Stimulated activated CD8-positive, alpha-beta memory T cell treated with anti-CD3 and anti-CD28 coated beads, Interleukin-7, amount 100 ng/mL, for 4 hours (primary cell): Measurements from ENCODE around the gene CBLC.

Experiments used
- DNase-seq, 2 donors: peaks; one replicate each; pipeline ENCODE4 v3.0.0-alpha.2; 2020; ENCODE audit warnings: low read depth in 2 of 2

Gene CBLC

GRCh38 chr19:44777715-44778347 is at the start of gene CBLC:
Gene CBLC (plus strand): TSS chr19:44777890. CDS start chr19:44777932, 42 bp downstream.
- no peak for DNase-seq

GRCh38 chr19:44728178-44728577 is 49.5 kb upstream of the CBLC start:
- DNase-seq, result no peak

DNA sequence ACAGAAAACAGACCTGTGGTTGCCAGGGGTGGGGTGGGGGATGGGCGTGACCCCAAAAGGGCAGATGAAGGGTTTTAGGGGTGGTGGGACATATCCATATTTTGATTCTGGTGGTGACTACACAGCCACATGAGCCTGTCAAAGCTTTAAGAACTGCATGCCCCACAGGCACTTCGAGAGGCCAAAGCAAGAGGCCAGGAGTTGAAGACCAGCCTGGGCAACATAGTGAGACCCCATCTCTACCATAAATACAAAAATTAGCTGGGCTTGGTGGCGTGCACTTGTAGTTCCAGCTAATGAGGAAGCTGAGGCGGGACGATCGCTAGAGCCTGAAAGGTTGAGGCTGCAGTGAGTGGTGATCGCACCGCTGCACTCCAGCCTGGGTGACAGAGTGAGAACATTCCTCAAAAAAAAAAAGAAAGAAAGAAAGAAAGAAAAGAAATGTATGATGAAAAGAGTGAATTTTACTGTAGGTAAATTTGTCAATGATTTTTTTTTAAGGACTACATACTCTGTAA is 48.1 kb upstream of the CBLC start:
- DNase-seq, result no peak

DNA sequence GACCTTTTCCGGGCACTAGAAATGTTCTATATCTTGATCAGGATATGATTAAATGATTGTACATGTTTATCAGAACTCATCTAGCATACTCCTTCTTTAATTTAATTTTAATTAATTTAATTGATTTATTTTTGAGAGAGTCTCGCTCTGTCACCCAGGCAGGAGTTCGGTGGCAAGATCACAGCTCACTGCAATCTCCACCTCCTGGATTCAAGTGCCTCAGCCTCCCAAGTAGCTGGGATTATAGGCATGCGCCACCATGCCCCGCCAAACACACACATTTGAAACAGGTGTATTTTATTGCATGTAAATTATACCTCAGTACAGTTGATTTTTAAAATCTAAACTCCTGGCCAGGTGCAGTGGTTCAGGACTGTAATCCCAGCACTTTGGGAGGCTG is 46.6 kb upstream of the CBLC start:
- no peak for DNase-seq

DNA sequence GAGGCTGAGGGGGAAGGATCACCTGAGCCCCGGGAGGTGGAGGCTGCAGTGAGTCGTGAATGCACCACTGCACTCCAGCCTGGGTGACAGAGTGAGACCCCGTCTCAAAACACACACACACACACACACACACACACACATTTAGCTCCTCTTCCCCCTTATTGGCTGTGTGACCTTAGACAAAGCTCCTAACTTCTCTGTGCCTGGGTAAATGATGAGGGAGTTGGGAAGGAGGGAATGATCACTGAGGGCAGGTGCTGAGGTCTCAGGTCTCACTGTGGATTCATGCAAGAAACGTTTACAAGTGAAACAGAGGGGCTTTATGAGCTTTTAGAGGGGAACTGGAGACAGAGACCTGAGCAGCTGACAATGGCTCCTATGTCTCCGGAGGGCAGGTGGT is 46.1 kb upstream of the CBLC start:
- no peak for DNase-seq

GRCh38 chr19:44732235-44733014 is 45.3 kb upstream of the CBLC start:
- no peak for DNase-seq

DNA sequence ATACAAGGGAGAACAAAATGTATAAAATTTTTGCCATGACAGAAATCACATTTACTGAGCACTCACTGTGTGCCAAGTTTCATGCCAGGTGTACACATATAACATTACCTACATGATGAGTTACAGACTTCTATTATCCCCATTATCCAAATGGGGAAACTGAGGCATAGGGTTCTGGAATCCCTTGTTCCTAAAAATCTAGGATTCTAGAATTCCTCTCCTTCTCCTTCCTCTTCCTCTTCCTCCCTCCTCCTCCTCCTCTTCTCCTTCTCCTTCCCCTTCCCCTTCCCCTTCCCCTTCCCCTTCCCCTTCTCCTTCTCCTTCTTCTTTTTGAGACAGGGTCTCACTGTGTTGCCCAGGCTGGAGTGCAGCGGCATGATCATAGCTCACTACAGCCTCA is 43.3 kb upstream of the CBLC start:
- no peak for DNase-seq

DNA sequence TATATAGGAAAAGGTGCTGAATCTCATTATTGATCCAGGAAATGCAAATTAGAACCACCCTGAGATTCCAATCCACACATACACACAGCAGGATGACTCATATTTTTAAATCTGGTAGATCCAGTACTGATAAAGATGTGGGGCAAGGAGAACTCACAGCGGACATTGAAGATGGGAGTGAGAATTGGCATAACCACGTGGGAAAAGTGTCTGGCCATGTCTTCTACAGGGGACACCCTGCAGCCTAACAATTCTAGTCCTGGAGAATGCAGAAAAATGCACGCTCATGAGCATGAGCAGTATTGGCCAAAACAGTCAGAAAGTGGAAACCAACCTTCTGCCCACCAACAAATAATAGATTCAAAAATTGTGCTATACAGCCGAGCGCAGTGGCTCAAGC is 42.7 kb upstream of the CBLC start:
- no peak for DNase-seq

GRCh38 chr19:44737238-44738071 is 40.2 kb upstream of the CBLC start:
- DNase-seq, result no peak

DNA sequence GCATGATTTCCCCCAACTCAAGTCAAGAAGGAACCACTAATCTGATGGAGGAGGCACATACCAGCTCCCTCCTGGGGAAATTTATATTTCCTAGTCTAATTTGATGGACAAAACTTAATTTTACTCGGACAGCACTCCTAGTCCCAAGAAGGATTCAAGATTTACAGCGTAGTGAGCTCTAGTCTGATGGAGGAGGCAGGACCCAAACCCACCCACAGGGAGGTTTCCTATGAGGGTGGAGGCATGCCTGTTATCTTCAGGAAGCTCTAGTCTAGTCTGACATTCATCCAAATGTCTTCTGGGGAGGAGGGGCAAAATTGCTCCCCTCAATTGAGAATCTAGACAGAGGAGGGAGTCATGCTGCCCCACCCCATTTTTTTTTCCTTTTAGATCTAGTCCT is 39.6 kb upstream of the CBLC start:
- DNase-seq, result no peak

DNA sequence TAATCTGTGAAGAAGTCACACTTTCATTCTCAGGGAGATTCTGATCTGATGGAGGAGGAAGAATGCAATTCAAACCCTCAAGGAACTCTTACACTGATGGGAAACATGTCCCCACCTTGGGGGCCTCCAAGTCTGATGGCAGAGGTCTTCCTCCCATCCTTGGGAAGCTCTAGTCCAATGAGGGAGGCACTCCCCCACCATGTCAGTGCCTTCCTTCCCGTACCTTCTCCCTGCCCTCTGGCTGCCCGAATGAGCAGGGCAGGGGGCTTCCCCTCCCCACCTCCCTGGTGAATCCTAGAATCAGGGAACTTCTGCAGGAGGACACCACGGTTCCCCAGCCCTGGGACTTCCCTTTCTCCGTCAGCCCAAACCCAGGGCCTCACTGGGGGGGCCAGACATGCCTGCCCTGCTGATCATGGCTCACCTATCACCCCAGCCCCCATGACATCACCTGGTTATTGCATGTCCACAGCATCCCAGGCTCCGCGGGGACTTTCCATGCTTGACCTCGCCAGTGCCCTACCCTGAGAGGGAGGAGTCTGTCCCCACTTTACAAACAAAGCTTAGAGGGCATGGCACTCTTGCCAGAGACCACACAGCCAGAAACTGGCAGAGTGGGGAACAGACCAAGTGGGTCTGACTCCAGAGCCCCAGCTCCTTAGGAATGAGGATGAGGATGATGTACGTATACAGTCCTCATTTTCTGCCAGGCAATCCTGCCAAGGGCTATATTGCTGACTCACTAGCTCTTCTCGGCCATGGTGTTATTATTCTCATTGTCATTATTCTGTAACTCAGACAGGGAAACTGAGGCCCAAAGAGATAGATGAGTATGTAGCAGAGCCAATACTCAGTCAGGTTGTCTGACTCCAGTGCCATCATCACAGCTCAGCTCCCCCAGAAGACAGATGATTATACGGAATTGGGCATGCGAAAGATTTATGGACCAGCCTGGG is 38.8 kb upstream of the CBLC start:
- DNase-seq, result no peak

DNA sequence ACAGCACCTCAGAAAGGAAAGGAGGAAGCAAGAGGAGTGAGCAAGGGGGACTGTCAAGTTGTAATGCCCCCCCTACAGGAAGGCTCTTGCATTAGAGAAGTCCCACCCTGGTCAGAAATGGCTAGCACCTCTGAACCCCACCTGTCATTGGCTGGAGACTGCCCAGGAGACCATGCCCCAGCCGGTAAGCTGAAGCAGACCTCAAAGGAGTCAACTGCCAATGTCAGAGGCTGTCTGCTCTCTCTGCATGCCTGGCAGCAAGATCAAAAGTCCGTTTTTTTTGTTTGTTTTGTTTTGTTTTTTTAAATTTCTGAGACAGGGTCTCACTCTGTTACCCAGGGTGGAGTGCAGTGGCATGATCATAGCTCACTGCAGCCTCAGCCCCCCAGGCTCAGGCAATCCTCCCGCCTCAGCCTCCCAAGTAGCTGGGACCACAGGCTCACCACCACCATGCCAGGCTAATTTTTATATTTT is 37.3 kb upstream of the CBLC start:
- no peak for DNase-seq

- DNase-seq, result no peak
Observed at GRCh38 chr19:44741258-44741731, 36.4 kb upstream of the CBLC start.

DNA sequence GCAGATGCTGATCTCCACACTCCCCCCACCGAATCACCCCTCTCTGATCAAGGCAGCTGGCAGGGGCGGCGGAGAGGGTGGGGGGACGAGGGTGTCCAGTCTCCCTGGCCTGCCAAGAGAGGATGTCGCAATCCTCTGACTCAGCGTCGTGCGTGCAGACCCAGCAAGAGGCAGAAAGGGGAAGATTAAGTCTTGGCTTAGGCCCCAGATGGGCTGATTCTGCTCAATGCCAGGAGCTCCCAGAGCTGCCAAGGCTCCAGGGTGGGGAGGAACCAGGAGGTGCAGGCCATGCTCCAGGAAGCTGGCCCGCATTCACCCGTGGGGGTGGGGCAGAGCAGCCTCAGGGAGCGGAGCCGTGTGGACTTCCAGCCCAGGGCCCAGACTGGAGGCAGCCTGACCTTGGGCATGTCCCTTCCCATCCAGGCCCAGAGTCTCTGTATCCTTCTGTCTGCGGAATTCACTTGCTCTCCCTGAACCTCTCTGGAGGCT is 35.8 kb upstream of the CBLC start:
- no peak for DNase-seq

DNA sequence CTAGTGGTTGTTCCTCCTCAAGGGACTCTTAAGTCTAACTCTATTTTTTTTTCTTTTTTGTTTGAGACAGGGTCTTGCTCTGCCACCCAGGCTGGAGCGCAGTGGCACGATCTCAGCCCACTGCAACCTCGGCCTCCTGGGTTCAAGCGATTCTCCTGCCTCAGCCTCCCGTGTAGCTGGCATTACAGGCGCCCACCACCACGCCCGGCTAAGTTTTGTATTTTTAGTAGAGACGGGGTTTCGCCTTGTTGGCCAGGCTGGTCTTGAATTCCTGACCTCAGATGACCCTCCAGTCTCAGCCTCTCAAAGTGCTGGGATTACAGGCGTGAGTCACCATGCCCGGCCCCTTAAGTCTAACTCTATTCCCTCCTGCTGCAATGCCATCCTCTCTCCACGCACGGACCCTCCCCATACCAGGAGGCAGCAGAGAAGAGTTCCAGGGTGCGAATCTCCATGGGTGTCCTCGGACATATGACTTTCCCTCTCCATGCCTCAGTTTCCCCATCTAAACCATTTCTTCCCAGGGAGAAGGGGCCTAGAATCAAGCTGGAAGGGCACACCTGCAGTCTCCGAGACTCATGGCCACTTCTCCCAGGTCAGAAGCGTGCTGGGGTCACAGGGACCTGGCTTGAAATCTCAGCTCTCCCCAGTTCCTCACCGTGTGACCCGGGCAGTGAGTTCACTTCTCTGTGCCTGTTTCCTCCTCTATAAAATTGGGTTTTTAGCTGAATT is 35.2 kb upstream of the CBLC start:
- DNase-seq, result no peak

DNA sequence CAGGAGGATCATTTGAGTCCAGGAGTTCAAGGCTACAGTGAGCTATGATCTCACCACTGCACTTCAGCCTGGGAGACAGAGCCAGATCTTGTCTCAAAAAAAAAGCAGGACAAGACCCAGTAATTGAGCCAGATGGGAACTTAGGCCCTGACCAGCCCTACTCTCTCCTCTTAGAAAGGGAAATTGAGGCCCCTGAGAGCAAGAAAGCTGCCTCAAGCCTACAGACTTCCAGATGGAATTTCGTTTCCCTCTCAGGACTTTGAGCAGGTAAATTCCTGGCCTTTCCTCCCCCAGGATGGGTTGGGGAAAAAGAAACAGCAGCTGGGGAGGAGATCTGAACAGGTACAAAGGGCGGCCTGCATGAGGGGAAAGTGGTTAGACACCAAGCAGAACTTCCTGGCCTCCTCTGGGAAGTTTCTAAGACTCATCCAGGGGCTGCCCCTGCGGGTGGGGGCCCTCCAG is 32.8 kb upstream of the CBLC start:
- DNase-seq, result no peak

GRCh38 chr19:44745341-44745831 is 32.3 kb upstream of the CBLC start:
- DNase-seq, result no peak

- no peak for DNase-seq
Observed at GRCh38 chr19:44745887-44746600, 31.6 kb upstream of the CBLC start.

DNA sequence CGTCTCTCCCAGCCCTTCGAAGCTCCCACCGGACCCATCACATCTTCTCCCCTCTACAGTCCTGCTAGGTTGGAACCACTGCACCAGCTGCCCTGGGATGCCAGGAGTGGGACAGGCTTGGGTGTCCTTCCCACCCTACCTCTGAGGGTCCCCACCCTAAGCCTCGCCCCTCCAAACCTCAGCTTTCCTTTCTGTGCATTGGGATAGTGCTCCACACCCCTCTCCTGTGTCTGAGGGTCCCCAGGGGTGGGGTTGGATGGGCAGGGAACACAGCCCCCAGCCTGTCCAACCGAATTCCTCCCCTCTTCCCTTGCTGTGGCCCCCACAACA is 31.1 kb upstream of the CBLC start:
- DNase-seq, result no peak
